Testis (tissue), 3 donors: ENCODE results near the gene CHRNA7. TPM values are rescaled to one million over a fixed set of nuclear protein-coding genes. Genes with fewer than 3 reads are reported as not detected.
"Not testable (repeated sequence)": the region's sequence is repeated elsewhere in the genome, so short reads cannot be mapped to it uniquely, and the experiment has no call there.

Experiments used
- DNase-seq: peaks from one replicate; pipeline ENCODE4 v3.0.0-alpha.2; 2019
- H3K27ac ChIP-seq, 2 donors: fragments of 200-600 bp; sonication (generic); one replicate each; pipeline ENCODE4 v1.5.1; 2019
- H3K27me3 ChIP-seq: fragments of 200-600 bp; sonication (generic); one replicate; pipeline ENCODE4 v1.5.1; 2019
- H3K36me3 ChIP-seq: fragments of 200-600 bp; sonication (generic); one replicate; pipeline ENCODE4 v1.5.1; 2017; ENCODE audit warnings: low read depth; ENCODE audit errors: missing control alignments
- H3K4me1 ChIP-seq: fragments of 200-600 bp; sonication (generic); one replicate; pipeline ENCODE4 v1.5.1; 2019
- H3K4me3 ChIP-seq, 2 donors: fragments of 200-600 bp; sonication (generic); one replicate each; pipeline ENCODE4 v1.5.1; 2017 to 2019
- H3K9me3 ChIP-seq: fragments of 200-600 bp; sonication (generic); one replicate; pipeline ENCODE4 v1.5.1; 2017
- CTCF ChIP-seq, 3 experiments: fragments of 450-650 bp in 2 of 3; fragments of 200-600 bp in 1 of 3; sonication (generic) in 1 of 3; IDR thresholded peaks; one replicate each; pipeline ENCODE4 v1.5.1; 2016 to 2019; ENCODE audit warnings: antibody characterized with exemption in 3 of 3, mild to moderate bottlenecking in 2 of 3, moderate library complexity in 1 of 3
- POLR2A ChIP-seq: fragments of 450-650 bp; IDR thresholded peaks from one replicate; pipeline ENCODE4 v1.6.1; 2017; ENCODE audit warnings: antibody characterized with exemption, mild to moderate bottlenecking, moderate library complexity
- WGBS, 2 donors: methylation state at CpG; one replicate each; pipeline ENCODE4 v1.1.5; 2018; 5-methylcytosine and 5-hydroxymethylcytosine counted together
- intact Hi-C: fragments of 100-400 bp; cut with DNase I; formaldehyde crosslinking; loops from one replicate; pipeline ENCODE4 v1.15.1; 2023; ENCODE audit warnings: low total_unique reads
- polyA plus RNA-seq: library from polyadenylated mRNA; stranded (reverse); fragments of 350-450 nt; fragmentation: Illumina TruSeq; extraction: RNeasy Lipid Tissue Mini Kit (QIAGEN cat#74804); gene quantifications from one replicate; pipeline ENCODE4 v1.2.3, GENCODE V29; 2014; ENCODE audit warnings: low read depth, low replicate concordance; ENCODE audit not compliant: insufficient read depth
- total RNA-seq, 2 donors: library from RNA; depleted of rRNA; stranded (reverse); fragments of >200 nt; gene quantifications; one replicate each; pipeline ENCODE4 v1.2.3, GENCODE V29; 2016

Gene CHRNA7
- total and polyA plus RNA-seq, 3 donors from 2014 or later = 6.2 to 24.5 (median 17.8) TPM

- Histone ChIP-seq H3K27me3 (no peaks in the 10 kb centered on the region), H3K27ac (no peak overlapping the region), H3K36me3 (no peaks in the 10 kb centered on the region), H3K9me3 (no peaks in the 10 kb centered on the region), H3K4me3 (no peak overlapping the region), H3K4me1 (no peaks in the 10 kb centered on the region)
- WGBS, 2 donors = 18 to 27% methylated on average over 2 of the region's 2 CpGs
- DNase-seq = no peak
- TF ChIP-seq CTCF (IDR thresholded peaks at IDR 0.05) (no peak), POLR2A (no peak)
- intact Hi-C loops = no loop called here
Measured at GRCh38 chr15:32132859-32133258, 102.5 kb downstream of the CHRNA7 start.

- H3K9me3 ChIP-seq = no peaks in the 10 kb centered on the region
- no peak for DNase-seq
- H3K27me3 ChIP-seq = no peaks in the 10 kb centered on the region
- 46% methylated on average over 5 of the region's 5 CpGs for WGBS, 2 donors
- intact Hi-C loops = no loop called here
- no peak overlapping the region for H3K27ac ChIP-seq
- H3K4me1 ChIP-seq = no peaks in the 10 kb centered on the region
- no peaks in the 10 kb centered on the region for H3K36me3 ChIP-seq
- TF ChIP-seq POLR2A (no peak), CTCF (IDR thresholded peaks at IDR 0.05) (no peak)
- H3K4me3 ChIP-seq = no peak overlapping the region
Measured at GRCh38 chr15:32134842-32135241, 104.5 kb downstream of the CHRNA7 start.

GRCh38 chr15:32135335-32135734, 105.0 kb downstream of the CHRNA7 start:
- H3K36me3 ChIP-seq = no peaks in the 10 kb centered on the region
- no peaks in the 10 kb centered on the region for H3K9me3 ChIP-seq
- H3K4me3 ChIP-seq = no peak overlapping the region
- no peak for DNase-seq
- WGBS, 2 donors = 44 to 54% methylated on average over 8 of the region's 8 CpGs
- H3K27me3 ChIP-seq = no peaks in the 10 kb centered on the region
- intact Hi-C loops = no loop called here
- no peaks in the 10 kb centered on the region for H3K4me1 ChIP-seq
- no peak for TF ChIP-seq POLR2A
- TF ChIP-seq CTCF (IDR thresholded peaks at IDR 0.05) = no peak
- no peak overlapping the region for H3K27ac ChIP-seq

- intact Hi-C loops, H3K27me3 ChIP-seq, H3K4me1 ChIP-seq, H3K36me3 ChIP-seq, H3K4me3 ChIP-seq, DNase-seq, H3K9me3 ChIP-seq, H3K27ac ChIP-seq: not testable (repeated sequence)
- 91 to 95% methylated on average over 4 to 10 of the region's 10 CpGs for WGBS, 2 donors
Measured at GRCh38 chr15:32145512-32145911, 115.2 kb downstream of the CHRNA7 start.

GRCh38 chr15:32148833-32149555, 118.7 kb downstream of the CHRNA7 start:
- Histone ChIP-seq H3K27ac (no peak overlapping the region), H3K27me3 (no peaks in the 10 kb centered on the region), H3K4me1 (no peaks in the 10 kb centered on the region), H3K36me3 (no peaks in the 10 kb centered on the region), H3K9me3 (no peaks in the 10 kb centered on the region), H3K4me3 (no peak overlapping the region)
- no peak for DNase-seq
- 79 to 96% methylated on average over 13 to 15 of the region's 15 CpGs for WGBS, 2 donors
- TF ChIP-seq CTCF (IDR thresholded peaks at IDR 0.05) (no peak), POLR2A (no peak)
- intact Hi-C loops = no loop called here
